Measurements from ENCODE around the gene RNF17.

DNA sequence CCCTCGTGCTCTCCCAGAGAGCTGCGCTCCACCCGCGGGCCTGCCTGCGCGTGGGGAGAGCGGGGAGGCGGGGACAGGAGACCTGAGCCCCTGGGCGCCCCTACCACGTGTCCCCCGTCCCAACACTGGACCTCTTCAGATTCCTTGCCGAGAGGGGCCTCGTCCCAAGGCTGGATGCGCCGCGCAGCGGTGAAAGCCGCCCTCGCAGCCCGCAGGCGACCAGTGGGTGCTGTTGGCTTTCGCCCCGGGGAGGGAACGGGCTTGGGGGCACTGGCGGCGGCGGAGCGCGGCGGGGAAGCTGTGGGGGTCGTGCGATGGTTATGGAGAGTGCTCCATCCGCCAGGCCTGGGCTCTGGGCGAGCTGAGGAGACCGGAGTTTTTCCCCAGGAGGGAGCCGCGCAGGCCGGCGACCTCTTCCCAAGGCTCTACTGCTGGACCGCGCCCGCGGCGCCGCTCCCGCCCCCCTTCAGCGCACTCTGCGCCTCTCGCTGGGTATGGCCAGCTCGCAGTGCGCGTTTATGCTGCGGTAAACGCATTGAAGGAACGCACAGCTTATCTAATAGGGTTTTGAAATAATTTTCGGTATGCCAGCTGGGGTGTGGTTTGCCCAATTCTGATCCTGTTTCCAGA, 17.2 kb upstream of the RNF17 start:
- no peak for TF ChIP-seq POLR2AphosphoS5 (IDR thresholded peaks at IDR 0.05)
- TF ChIP-seq, protein P1, sequence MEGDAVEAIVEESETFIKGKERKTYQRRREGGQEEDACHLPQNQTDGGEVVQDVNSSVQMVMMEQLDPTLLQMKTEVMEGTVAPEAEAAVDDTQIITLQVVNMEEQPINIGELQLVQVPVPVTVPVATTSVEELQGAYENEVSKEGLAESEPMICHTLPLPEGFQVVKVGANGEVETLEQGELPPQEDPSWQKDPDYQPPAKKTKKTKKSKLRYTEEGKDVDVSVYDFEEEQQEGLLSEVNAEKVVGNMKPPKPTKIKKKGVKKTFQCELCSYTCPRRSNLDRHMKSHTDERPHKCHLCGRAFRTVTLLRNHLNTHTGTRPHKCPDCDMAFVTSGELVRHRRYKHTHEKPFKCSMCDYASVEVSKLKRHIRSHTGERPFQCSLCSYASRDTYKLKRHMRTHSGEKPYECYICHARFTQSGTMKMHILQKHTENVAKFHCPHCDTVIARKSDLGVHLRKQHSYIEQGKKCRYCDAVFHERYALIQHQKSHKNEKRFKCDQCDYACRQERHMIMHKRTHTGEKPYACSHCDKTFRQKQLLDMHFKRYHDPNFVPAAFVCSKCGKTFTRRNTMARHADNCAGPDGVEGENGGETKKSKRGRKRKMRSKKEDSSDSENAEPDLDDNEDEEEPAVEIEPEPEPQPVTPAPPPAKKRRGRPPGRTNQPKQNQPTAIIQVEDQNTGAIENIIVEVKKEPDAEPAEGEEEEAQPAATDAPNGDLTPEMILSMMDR (IDR thresholded peaks at IDR 0.05), result no peak

All from gastroesophageal sphincter (tissue), 3 donors.